Body of pancreas (tissue), 4 donors: ENCODE data around the gene NIPAL3.

Source experiments
- POLR2A ChIP-seq, 3 donors: fragments of 450-650 bp; IDR thresholded peaks; one replicate each; pipeline ENCODE4 v1.6.1; 2016; ENCODE audit warnings: antibody characterized with exemption in 3 of 3, mild to moderate bottlenecking in 2 of 3
- TF ChIP-seq, protein P1 (sequence below), 7 experiments: fragments of 450-650 bp in 4 of 7; fragments of 200-600 bp in 3 of 7; sonication (generic) in 3 of 7; IDR thresholded peaks; one replicate each; pipeline ENCODE4 v1.5.1; 2016 to 2019; ENCODE audit warnings: antibody characterized with exemption in 7 of 7

DNA sequence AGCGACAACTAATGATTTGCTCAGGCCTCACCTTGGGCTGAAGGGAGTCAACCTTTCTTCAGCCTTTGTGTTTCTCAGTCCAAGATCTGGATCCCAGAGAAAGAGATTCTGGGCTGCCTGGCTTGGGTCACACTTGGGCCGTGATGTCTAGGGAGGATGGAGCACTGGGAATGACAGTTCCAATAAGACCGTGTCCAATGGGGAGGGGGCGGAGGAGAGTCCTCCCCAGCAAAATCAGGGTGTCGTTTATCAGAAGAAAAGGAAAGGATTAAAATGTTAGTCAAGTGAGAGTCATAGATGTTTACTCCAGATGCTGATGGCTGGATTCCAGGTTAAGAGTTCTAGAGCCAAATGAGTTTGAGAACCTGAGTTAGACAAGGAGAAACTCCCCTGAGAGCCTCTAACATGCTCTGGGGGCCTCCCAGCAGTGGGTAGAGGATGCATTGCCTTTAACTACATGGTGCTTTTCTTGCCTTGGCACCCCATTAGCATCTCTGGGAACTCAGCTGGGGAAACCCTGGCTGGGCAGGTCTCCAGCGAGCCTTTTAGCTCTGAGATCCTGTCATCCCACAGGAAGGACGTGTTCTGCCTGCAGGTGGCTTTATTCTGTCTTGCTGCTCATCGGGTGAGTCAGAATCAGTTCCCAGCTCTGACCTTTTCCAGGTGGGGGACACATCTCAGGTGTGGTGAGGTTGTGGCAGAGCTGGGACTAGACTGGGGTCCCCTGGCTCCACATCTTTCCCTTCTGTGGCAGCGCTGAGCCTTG is 22.2 kb downstream of the NIPAL3 start:
- TF ChIP-seq, protein P1, sequence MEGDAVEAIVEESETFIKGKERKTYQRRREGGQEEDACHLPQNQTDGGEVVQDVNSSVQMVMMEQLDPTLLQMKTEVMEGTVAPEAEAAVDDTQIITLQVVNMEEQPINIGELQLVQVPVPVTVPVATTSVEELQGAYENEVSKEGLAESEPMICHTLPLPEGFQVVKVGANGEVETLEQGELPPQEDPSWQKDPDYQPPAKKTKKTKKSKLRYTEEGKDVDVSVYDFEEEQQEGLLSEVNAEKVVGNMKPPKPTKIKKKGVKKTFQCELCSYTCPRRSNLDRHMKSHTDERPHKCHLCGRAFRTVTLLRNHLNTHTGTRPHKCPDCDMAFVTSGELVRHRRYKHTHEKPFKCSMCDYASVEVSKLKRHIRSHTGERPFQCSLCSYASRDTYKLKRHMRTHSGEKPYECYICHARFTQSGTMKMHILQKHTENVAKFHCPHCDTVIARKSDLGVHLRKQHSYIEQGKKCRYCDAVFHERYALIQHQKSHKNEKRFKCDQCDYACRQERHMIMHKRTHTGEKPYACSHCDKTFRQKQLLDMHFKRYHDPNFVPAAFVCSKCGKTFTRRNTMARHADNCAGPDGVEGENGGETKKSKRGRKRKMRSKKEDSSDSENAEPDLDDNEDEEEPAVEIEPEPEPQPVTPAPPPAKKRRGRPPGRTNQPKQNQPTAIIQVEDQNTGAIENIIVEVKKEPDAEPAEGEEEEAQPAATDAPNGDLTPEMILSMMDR (IDR thresholded peaks at IDR 0.05) = no peak
- no peak for TF ChIP-seq POLR2A (IDR thresholded peaks at IDR 0.05)
